Hepatocyte (in vitro differentiated cells): ENCODE results near the gene FOXF1. TPM values are rescaled to one million over a fixed set of nuclear protein-coding genes. Genes with fewer than 3 reads are reported as not detected.
A peak's percentile ranks its signal among the peaks of the same experiment; 100 is the strongest.

ENCODE experiments used
- DNase-seq: peaks from one replicate; pipeline ENCODE4 v3.0.0-alpha.2; 2016; ENCODE audit warnings: low spot score
- H2AFZ ChIP-seq: fragments of 200-600 bp; sonication (generic); 2 replicates; pipeline ENCODE4 v1.6.0; 2016; ENCODE audit warnings: antibody characterized with exemption, mild to moderate bottlenecking
- H3K27ac ChIP-seq: fragments of 200-600 bp; sonication (generic); 2 replicates; pipeline ENCODE4 v1.5.1; 2016; ENCODE audit warnings: mild to moderate bottlenecking
- H3K27me3 ChIP-seq: fragments of 200-600 bp; sonication (generic); 2 replicates; pipeline ENCODE4 v1.6.1; 2016
- H3K36me3 ChIP-seq: fragments of 200-600 bp; sonication (generic); replicated peaks from 2 replicates; pipeline ENCODE4 v1.5.1; 2016; ENCODE audit warnings: low read depth; ENCODE audit not compliant: insufficient read depth
- H3K4me1 ChIP-seq: fragments of 200-600 bp; sonication (generic); 2 replicates; pipeline ENCODE4 v1.5.1; 2016; ENCODE audit warnings: mild to moderate bottlenecking, moderate library complexity; ENCODE audit not compliant: insufficient read depth
- H3K4me2 ChIP-seq: fragments of 200-600 bp; sonication (generic); 2 replicates; pipeline ENCODE4 v1.6.0; 2016
- H3K4me3 ChIP-seq: fragments of 200-600 bp; sonication (generic); 2 replicates; pipeline ENCODE4 v1.5.1; 2016; ENCODE audit warnings: mild to moderate bottlenecking
- H3K79me2 ChIP-seq: fragments of 200-600 bp; sonication (generic); 2 replicates; pipeline ENCODE4 v1.6.0; 2017; ENCODE audit warnings: mild to moderate bottlenecking
- H3K9me2 ChIP-seq: fragments of 200-600 bp; sonication (generic); replicated peaks from 2 replicates; pipeline ENCODE4 v1.6.0; 2017; ENCODE audit warnings: mild to moderate bottlenecking; ENCODE audit not compliant: insufficient read depth
- H3K9me3 ChIP-seq: fragments of 200-600 bp; sonication (generic); 2 replicates; pipeline ENCODE4 v1.5.1; 2016; ENCODE audit warnings: low read depth, mild to moderate bottlenecking
- H4K20me1 ChIP-seq: fragments of 200-600 bp; sonication (generic); 2 replicates; pipeline ENCODE4 v1.6.0; 2016; ENCODE audit warnings: mild to moderate bottlenecking; ENCODE audit not compliant: insufficient read depth, poor library complexity, severe bottlenecking
- EZH2 ChIP-seq: fragments of 200-600 bp; sonication (generic); IDR thresholded peaks from 2 replicates; pipeline ENCODE4 v1.6.1; 2016; ENCODE audit warnings: antibody characterized with exemption, mild to moderate bottlenecking, borderline replicate concordance
- EZH2phosphoT487 ChIP-seq: fragments of 200-600 bp; sonication (generic); IDR thresholded peaks from one replicate; pipeline ENCODE4 v1.6.1; 2018; ENCODE audit warnings: antibody characterized with exemption, mild to moderate bottlenecking, low read depth, moderate library complexity; ENCODE audit not compliant: unreplicated experiment, severe bottlenecking
- WGBS: methylation state at CpG from one replicate; pipeline ENCODE4 v1.1.6; 2016; ENCODE audit warnings: low lambda C conversion rate; ENCODE audit errors: missing lambda C conversion rate; 5-methylcytosine and 5-hydroxymethylcytosine counted together
- polyA plus RNA-seq: library from polyadenylated mRNA; unstranded; fragments of >200 nt; fragmentation: Nextera tagmentation; extraction: Ambion mirVana; gene quantifications from 2 replicates; pipeline ENCODE4 v1.2.1, GENCODE V29; 2016
- total RNA-seq: library from RNA; depleted of rRNA; stranded (reverse); fragments of >200 nt; gene quantifications from 2 replicates; pipeline ENCODE4 v1.2.3, GENCODE V29; 2014
- TF ChIP-seq, protein P1 (sequence below): fragments of 200-600 bp; sonication (generic); IDR thresholded peaks from 2 replicates; pipeline ENCODE4 v1.5.1; 2016; ENCODE audit warnings: antibody characterized with exemption, mild to moderate bottlenecking; ENCODE audit not compliant: poor library complexity

Gene FOXF1
- total and polyA plus RNA-seq, 2 experiments from 2014 or later = 26.8 to 37.4 TPM

DNA sequence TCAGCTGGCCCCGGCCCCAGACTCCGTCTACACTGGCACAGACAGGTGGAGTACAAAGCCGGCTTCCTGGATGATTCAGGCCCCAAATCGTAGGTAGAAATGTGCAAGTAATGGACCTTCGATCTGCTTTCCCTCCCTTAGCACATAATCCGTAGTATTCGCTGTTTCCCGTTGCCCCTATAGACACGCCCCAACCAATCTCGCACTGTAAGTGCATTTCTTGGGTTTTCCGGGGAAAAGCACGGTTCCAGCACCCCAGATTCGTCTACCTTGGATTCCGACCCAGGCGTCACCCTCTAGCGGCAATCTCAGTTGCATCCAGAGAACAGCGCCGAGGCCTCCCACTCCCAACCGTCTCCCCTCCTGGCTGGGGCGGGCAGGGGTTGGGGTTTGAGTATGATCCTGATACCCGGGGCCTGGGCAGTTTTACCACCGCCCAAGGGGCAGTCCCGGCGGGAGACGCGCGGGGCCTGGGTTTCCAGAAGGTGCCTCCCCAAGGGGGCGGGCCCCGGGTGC is 12.1 kb upstream of the FOXF1 start:
- no peaks in the 10 kb centered on the region for H3K36me3 ChIP-seq
- H2AFZ ChIP-seq = no peak overlapping the region
- WGBS = 10% methylated on average over 16 of the region's 29 CpGs
- H3K9me3 ChIP-seq = no peaks in the 10 kb centered on the region
- peaks cover 96% of the 10 kb centered on the region for H3K79me2 ChIP-seq
- DNase-seq = no peak
- H3K9me2 ChIP-seq = no peaks in the 10 kb centered on the region
- H3K4me3 ChIP-seq = no peak overlapping the region
- H3K27me3 ChIP-seq = peaks cover 100% of the 10 kb centered on the region
- H3K4me2 ChIP-seq = peak overlapping the region; percentile 89
- H3K4me1 ChIP-seq = peaks cover 49% of the 10 kb centered on the region
- TF ChIP-seq EZH2 (peak; percentile 74), EZH2phosphoT487 (peak; percentile 27)
- TF ChIP-seq, protein P1, sequence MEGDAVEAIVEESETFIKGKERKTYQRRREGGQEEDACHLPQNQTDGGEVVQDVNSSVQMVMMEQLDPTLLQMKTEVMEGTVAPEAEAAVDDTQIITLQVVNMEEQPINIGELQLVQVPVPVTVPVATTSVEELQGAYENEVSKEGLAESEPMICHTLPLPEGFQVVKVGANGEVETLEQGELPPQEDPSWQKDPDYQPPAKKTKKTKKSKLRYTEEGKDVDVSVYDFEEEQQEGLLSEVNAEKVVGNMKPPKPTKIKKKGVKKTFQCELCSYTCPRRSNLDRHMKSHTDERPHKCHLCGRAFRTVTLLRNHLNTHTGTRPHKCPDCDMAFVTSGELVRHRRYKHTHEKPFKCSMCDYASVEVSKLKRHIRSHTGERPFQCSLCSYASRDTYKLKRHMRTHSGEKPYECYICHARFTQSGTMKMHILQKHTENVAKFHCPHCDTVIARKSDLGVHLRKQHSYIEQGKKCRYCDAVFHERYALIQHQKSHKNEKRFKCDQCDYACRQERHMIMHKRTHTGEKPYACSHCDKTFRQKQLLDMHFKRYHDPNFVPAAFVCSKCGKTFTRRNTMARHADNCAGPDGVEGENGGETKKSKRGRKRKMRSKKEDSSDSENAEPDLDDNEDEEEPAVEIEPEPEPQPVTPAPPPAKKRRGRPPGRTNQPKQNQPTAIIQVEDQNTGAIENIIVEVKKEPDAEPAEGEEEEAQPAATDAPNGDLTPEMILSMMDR = no peak
- H3K27ac ChIP-seq = peak overlapping the region; percentile 83
- peaks cover 2% of the 10 kb centered on the region for H4K20me1 ChIP-seq

DNA sequence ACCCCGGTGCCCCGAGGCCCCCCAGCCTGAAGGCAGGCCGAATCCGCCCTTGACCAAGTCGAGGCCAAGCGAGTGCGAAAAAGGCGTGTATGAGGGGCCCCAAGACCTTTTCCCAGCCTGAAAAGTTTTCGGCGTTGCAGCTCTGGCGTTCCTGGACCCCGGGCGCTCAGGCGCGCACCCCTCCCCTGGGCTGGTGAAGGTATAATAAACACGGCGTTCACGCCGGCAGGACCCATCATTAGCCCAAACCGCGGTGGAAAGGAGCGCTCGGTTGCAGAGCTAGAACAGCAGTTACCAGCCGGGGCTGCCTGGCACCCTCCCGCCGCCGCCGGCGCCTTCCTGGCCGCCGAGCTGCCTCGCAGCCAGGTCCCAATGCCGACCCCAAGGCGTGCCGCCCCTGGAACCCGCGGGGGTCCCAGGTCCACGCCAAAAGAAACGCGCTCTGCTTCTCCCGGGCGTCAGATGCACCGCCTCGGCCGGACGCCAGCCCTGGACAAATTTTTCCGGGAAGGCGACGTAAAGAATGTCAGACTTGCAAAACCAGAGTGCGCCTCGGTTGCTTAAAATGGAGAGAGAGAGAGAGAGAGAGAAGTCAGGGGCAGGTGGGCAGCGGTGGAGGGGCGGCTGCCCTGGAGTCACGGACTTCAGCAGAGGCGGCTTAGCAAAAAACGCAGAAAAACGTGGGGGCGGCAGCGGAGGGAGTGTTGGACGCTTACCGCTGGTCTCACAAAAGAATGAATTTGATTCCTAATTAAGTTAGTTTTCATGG is 11.5 kb upstream of the FOXF1 start:
- Histone ChIP-seq H3K4me3 (peak overlapping the region; percentile 19), H3K9me2 (no peaks in the 10 kb centered on the region), H4K20me1 (peaks cover 2% of the 10 kb centered on the region), H3K9me3 (no peaks in the 10 kb centered on the region), H3K36me3 (no peaks in the 10 kb centered on the region), H3K27me3 (peaks cover 100% of the 10 kb centered on the region), H3K27ac (peak overlapping the region; percentile 83), H2AFZ (no peak overlapping the region), H3K4me2 (peak overlapping the region; percentile 89), H3K4me1 (peaks cover 46% of the 10 kb centered on the region), H3K79me2 (peaks cover 96% of the 10 kb centered on the region)
- TF ChIP-seq, protein P1 = no peak
- TF ChIP-seq EZH2phosphoT487 (no peak), EZH2 (peak; percentile 83)
- 7% methylated on average over 59 of the region's 61 CpGs for WGBS
- DNase-seq = no peak

DNA sequence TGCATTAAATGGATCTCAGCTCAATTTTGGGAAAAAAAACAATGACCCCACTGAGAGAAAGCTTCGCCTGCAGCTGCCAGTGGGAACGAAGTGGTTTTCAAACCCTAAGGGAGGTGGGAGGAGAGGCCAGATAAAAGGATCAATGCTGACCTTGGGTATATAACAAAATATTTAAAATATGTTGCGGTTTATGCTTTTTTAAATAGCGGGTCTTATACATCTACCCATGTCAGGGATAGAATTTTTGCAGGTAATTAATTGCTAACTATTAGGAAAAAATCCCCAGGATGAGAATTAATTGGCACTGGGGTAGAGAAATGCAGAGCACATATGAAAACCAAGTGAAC is 10.9 kb upstream of the FOXF1 start:
- TF ChIP-seq, protein P1 = no peak
- TF ChIP-seq EZH2 (no peak), EZH2phosphoT487 (peak; percentile 23)
- Histone ChIP-seq H2AFZ (no peak overlapping the region), H3K4me2 (peak overlapping the region; percentile 89), H3K9me3 (no peaks in the 10 kb centered on the region), H3K27ac (peak overlapping the region; percentile 83), H3K79me2 (peaks cover 97% of the 10 kb centered on the region), H3K27me3 (peaks cover 100% of the 10 kb centered on the region), H3K36me3 (no peaks in the 10 kb centered on the region), H3K4me1 (peaks cover 41% of the 10 kb centered on the region), H3K4me3 (no peak overlapping the region), H4K20me1 (peaks cover 2% of the 10 kb centered on the region), H3K9me2 (no peaks in the 10 kb centered on the region)
- no peak for DNase-seq
- WGBS = 28% methylated on average over 4 of the region's 4 CpGs
